GM19455 (cell line): ENCODE measurements around the gene ACVR2B.
A peak's percentile ranks its signal among the peaks of the same experiment; 100 is the strongest.
"Not testable (repeated sequence)": the region's sequence is repeated elsewhere in the genome, so short reads cannot be mapped to it uniquely, and the experiment has no call there.

Source experiments
- ATAC-seq: cut with Tn5 transposase; IDR thresholded peaks from one replicate; pipeline ENCODE4 v1.9.1; 2021; ENCODE audit not compliant: unreplicated experiment

Gene ACVR2B

DNA sequence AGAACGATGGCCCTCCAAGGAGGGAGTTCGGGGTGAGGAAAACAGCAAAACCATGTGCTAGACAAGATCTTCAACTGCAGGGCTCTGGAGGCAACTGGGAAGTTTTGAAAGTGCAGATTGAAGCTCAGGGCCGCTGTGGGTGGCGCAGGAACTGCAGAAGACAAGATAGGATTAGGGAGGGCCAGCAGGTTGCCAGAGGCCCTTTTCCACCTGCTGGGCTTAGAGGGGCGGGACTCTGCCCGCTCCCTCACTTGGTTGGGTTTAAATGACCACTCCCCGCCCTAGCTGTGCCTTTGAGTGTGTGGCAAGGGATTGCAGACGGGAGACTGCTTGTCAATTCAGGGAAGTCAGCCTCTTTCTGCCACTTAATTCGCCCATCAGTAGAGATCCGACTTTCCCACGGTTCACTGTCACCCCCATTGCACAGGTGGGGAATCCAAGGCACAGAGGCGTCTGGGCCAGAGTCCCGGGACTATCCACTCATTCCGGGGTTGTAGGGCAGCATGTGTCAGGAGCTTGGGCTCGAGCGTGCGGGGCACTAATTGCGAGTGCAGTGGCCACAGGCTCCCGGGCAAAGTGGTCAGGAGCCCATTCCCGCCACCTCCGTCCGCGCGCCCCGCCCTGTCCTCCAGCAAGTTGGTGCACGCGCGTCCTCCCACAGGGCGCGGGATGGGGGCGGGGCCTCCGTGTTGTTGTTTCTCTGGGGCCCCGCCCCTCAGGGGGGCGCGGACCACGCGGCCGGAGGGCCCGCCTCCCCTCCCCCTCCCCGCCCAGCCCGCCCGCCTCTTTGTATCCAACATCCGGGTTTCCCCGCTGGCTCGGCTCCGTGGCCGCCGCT is at the start of gene ACVR2B:
Gene ACVR2B, plus strand, starts transcription at position 816 of the 838 bp plus-strand sequence. CDS start 433 bp downstream, outside the sequence.
- peak; percentile 59 for ATAC-seq

DNA sequence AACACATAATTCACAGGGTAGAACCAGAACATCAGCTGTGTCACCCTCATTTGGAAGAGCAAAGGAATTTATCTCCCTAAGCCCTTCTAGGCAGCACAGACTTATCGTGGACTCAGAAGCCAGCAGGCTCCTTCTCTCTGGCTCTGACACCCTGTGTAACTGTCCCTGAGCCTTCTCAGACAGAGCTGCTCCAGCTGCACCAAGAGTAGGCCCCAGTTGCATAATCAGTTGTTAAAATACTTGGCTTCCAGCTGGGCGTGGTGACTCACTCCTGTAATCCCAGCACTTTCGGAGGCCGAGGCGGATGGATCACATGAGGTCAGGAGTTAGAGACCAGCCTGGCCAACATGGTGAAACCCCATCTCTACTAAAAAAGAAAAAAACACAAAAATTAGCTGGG is 49.4 kb upstream of the ACVR2B start:
- no peak for ATAC-seq

DNA sequence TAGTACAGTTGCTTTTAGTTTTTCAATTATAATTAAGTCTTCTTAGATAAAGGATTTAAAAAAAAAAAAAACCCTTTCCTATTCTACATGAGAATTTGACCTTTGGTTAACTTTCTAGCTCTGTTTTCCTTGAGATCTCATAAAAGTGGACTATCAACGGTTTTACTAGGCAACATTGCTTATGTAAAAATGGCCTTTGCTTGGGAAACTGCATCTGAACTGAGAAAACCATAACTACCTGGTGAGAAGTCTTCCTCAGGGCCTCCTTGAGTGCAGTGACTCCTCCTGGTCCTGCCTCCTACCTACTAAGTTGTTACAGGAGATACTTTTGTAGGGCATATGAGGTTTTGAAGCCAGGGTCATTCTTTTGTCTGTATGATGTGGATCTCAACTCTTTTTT is 42.1 kb upstream of the ACVR2B start:
- no peak for ATAC-seq

DNA sequence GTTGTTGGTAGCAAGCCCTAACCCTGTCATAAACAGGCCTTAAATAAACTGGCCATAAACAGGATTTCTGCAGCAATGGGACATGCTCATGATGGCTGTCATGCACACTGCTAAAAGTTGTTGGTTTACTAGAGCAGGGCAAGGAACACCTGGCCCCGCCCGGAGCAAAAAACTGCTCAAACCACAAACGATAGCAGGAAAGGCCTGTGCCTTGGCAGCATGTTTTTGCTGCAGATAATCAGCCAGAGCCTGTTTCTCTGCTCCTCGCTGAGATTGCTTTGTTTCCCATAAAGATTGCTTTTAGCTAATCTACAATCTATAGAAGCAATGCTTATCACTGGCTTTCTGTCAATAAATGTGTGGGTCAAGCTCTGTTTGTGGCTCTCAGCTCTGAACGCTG is 32.9 kb upstream of the ACVR2B start:
- ATAC-seq, result not testable (repeated sequence)

DNA sequence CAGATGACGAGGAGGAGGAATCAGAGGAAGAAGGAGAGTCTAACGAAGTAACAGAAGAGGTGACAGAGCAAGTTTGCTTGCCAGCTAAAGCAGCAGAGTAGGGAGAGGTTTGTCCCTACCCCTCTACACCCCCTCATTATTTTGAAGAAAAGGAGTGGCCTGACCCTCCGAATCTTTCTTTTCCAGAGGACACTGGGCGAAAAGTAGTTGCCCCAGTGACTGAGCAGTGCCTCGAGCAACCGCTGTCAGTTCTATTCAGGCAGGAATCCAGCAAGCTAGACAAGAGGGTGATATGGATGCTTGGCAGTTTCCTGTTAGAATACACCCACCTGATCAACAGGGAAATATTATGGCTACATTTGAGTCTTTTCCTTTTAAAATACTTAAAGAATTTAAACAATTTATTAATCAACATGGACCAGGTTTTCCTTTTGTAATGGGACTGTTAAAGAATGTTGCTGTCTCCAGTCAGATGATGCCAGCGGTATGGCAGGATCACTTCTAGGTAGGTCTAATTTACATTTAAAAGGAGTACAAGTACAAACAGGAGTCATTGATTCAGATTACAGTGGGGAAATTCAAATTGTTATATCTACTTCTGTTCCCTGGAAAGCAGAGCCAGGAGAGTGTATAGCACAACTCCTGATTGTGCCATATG is 31.9 kb upstream of the ACVR2B start:
- ATAC-seq, result no peak

DNA sequence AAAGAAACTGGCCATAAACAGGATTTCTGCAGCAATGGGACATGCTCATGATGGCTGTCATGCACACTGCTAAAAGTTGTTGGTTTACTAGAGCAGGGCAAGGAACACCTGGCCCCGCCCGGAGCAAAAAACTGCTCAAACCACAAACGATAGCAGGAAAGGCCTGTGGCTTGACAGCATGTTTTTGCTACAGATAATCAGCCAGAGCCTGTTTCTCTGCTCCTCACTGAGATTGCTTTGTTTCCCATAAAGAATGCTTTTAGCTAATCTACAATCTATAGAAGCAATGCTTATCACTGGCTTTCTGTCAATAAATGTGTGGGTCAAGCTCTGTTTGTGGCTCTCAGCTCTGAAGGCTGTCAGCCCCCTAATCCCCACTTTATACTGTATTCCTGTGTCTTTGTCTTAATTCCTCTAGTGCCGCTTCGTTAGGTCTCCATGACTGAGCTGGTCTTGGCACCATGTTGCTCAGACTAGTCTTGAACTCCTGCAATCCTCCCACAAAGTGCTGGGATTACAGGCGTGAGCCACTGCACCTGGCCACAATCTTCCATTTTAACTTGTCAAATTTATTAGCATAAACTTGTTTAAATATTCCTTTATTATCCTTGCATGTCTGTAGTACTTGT is 26.8 kb upstream of the ACVR2B start:
- ATAC-seq, result not testable (repeated sequence)

DNA sequence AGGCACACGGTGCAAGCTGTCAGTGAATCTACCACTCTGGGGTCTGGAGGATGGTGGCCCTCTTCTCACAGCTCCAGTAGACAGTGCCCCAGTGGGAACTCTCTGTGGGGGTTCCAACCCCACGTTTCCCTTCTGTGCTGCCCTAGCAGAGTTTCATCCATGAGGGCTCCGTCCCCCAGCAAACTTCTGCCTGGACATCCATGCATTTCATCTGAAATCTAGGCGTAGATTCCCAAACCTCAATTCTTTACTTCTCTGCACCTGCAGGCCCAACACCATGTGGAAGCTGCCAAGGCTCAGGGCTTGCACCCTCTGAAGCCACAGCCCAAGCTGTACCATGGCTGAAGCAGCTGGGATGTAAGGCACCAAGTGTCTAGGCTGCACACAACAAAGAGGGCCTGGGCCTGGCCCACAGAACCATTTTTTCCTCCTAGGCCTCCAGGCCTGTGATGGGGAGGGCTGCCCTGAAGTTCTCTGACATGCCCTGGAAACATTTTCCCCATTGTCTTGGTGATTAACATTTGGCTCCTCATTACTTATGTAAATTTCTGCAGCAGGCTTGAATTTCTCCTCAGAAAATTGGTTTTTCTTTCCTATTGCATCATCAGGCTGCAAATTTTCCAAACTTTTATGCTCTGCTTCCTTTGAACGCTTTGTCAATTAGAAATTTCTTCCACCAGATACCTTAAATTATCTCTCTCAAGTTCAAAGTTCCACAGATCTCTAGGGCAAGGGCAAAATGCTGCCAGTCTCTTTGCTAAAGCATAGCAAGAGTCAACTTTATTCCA is 20.6 kb upstream of the ACVR2B start:
- ATAC-seq, result not testable (repeated sequence)

DNA sequence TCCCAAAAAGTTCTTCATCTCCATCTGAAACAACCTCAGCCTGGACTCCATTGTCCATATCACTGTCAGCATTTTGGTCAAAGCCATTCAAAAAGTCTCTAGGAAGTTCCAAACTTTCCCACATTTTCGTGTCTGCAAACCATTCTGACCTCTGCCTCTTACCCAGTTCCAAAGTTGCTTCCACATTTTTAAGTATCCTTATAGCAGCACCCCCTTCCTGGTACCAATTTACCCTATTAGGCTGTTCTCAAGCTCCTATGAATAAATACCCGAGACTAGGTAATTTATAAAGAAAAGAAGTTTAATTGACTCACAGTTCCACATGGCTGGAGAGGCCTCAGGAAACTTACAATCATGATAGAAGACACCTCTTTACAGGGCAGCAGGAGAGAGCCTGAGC is 20.0 kb upstream of the ACVR2B start:
- ATAC-seq, result not testable (repeated sequence)

DNA sequence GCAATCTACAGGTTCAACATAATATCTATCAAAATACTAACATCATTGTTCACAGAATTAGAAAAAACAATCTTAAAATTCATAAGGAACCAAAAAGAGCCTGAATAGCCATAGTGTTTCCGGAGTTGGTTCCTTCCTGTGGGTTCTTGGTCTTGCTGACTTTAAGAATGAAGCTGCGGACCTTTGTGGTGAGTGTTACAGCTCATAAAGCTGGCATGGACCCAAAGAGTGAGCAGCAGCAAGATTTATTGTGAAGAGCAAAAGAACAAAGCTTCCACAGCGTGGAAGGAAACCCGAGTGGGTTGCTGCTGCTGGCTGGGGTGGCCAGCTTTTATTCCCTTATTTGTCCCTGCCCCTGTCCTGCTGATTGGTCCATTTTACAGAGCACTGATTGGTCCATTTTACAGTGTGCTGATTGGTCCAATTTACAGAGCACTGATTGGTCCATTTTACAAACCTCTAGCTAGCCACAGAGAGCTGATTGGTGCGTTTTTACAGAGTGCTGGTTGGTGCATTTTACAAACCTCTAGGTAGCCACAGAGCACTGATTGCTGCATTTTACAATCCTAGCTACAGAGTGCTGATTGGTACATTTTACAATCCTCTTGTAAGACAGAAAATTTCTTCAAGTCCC is 15.1 kb upstream of the ACVR2B start:
- ATAC-seq, result not testable (repeated sequence)

DNA sequence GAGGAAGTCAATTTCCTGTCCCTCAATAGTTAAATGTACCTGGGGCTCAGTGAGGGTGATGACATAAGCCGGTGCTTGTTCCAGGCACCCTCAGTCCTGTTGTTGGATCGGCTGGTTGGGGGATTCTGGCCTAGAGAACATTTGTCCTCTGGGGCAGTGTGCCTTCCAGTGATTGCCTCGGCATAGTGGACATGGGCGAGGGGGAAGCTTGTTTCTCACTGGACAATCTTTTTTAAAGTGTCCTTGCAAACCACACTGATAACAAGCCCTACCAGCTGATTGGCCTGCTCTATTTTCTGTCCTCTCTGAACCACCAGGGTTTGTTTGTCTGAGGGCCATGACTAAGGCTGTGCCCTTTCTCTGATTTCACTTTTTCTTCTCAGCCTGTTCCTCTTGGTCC is 10.5 kb upstream of the ACVR2B start:
- not testable (repeated sequence) for ATAC-seq

DNA sequence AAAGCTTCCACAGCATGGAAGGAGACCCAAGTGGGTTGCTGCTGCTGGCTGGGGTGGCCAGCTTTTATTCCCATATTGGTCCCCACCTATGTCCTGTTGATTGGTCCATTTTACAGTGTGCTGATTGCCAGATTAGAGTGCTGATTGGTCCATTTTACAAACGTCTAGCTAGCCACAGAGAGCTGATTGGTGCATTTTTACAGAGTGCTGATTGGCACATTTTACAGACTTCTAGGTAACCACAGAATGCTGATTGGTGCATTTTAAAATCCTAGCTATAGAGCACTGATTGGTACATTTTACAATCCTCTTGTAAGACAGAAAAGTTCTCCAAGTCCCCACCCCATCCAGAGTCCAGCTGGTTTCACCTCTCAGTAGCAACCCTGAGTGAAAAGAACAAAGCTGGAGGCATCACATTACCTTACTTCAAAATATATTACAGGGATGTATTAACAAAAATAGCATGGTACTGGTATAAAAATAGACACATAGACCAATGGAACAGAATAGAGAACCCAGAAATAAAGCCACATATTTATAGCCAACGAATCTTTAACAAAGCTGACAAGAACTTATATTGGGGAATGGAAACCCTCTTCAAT is 7.5 kb upstream of the ACVR2B start:
- no peak for ATAC-seq

DNA sequence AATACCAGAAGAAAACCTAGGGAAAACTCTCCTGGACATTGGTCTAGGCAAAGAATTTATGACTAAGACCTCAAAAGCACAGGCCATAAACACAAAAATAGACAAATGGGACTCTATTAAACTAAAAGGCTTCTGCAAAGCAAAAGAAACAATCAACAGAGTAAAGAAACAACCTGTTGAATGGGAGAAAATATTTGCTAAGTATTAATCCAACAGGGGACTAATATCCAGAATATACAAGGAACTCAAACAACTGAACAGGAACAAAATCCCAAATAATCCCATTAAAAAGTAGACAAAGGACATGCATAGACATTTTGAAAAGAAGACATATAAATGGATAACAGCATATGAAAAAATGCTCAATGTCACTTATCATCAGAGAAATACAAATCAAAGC is 6.9 kb upstream of the ACVR2B start:
- ATAC-seq, result no peak

GRCh38 chr3:38450853-38451252 is 2.8 kb upstream of the ACVR2B start:
- ATAC-seq, result no peak

- no peak for ATAC-seq
These were observed 155 bp downstream of the ACVR2B start for GRCh38 chr3:38453913-38454177.

DNA sequence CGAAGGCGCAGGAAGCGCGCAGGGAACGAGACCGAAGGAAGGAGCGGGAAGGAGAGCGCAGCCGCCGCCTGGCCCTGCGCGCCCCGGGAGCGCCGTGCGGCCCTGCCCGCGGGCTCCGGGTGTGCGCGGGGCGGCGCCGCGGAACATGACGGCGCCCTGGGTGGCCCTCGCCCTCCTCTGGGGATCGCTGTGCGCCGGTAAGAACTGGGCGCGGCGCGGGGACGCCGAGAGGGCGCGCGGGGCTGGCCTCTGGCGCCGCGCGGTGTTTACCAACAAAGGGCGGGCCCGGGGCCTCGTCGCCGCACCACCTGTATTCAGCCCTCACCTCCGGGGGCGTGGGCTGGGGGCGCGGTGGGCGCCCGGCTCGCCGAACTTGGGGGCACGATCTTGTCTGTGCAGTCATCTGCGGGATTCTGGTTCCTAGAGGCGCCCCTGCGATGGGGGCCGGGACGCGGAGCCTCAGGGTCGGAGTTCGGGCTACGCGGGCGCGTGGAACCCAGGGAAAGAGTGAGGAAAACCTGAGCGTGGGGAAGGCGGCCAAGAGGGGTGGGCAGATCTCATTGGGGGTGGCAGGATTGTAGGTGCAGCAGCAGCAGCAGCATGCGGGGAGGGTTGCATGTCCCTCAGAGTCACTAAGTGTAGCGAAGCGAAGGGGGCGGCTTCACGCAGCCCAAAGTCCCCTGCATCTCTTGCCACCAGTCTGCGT is 641 bp downstream of the ACVR2B start:
- peak; percentile 27 for ATAC-seq

DNA sequence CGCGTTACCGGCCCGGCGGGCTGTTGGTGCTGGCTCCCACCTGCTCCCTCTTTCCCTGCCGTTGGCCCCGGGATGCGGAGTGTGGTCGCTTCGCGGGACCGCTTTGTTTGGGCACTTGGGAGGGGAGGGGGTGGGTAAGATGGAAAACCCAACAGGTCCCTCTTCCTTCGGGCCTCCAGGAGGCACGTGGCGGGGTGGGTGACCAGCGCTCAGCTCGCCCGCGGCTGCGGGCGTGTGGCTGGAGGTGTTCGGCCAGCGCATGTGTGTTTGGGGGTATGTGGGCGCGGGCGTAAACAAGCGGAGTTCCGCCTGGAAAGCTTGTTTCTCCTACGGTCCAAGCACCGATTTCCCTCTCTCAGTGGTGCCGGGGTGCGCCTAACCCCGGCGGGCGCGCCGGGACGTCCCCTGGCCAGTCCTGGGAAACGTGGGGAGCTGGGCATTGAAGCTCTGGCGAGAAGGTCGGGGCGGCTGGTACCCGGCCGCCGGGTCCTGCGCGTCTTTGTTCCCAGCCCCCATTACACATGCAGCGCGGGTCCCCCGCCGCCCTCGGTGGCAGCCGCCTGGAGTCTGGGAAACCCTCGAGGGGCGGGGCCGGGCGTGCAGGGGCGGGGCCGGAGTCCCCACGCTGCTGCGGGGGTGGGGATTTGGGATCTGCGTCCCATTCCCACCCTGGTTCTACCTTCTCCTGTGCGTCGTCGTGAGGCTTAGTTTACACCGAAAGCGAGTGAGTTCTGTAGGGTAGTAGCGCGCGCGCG is 1.4 kb downstream of the ACVR2B start:
- peak; percentile 25 for ATAC-seq

DNA sequence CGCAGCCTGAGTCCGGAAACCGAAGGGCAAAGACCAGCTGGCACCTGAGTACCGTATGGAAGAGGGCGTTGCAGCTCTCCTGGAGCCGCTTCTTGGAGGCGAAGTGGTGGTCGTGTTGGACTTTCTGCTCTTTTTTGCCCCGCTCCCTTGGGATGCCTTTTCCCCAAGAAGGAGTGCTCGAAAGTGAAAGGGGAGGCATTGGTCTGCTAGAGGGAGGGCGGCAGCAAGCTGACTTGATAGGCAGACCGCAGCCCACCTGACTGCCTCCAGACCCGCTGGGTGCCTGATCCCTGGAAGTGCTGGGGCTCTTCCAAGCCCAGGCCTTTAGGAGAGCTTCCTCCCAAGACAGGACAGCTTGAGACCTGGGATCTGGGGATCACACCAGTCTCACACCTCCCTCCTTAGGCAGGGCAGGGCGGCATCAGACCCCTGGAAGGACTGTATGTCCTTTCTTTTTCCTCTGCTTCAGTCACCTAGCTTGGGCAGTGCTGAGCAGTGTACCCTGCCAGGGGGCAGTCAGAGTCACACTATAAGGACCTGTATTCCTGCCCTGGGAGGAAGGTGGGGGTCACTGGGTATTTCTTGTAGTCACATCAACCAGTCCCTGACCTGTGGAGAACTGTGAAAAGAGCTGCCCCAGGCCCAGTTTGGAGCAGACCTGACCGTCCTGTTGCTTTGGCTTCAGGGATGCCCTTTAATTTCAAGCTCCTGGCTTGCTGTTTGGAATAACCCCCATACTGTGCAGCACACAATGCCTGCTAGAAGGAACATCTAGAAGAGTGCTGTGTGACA is 2.1 kb downstream of the ACVR2B start:
- ATAC-seq, result peak; percentile 48
